ENCODE measurements around the gene PIGZ. TPM values are rescaled to one million over a fixed set of nuclear protein-coding genes. Genes with fewer than 3 reads are reported as not detected.

The PIGZ gene
- total and polyA plus RNA-seq, 2 experiments from 2014 or later: 18.0 to 32.6 TPM

GRCh38 chr3:196901768-196902167 lies 66.9 kb downstream of the PIGZ start:
- no peak for TF ChIP-seq EZH2phosphoT487 (IDR thresholded peaks at IDR 0.05; ENCODE audit: low read depth, severe bottlenecking, unreplicated experiment)
- TF ChIP-seq EZH2 (IDR thresholded peaks at IDR 0.05; ENCODE audit: borderline replicate concordance): no peak
- TF ChIP-seq CTCF (IDR thresholded peaks at IDR 0.05; ENCODE audit: poor library complexity): no peak
- Histone ChIP-seq H3K9me2 (replicated peaks; ENCODE audit: insufficient read depth) (no peaks in the 10 kb centered on the region), H3K4me1 (ENCODE audit: insufficient read depth) (no peaks in the 10 kb centered on the region), H3K4me3 (no peak overlapping the region), H2AFZ (no peak overlapping the region), H3K27ac (no peak overlapping the region), H3K27me3 (no peaks in the 10 kb centered on the region), H3K9me3 (ENCODE audit: low read depth) (no peaks in the 10 kb centered on the region), H3K36me3 (replicated peaks; ENCODE audit: insufficient read depth, low read depth) (peaks cover 9% of the 10 kb centered on the region), H4K20me1 (ENCODE audit: insufficient read depth, poor library complexity, severe bottlenecking) (no peaks in the 10 kb centered on the region), H3K4me2 (no peak overlapping the region), H3K79me2 (peaks cover 8% of the 10 kb centered on the region)
- WGBS (ENCODE audit: low lambda C conversion rate, missing lambda C conversion rate): 96% methylated on average over 1 of the region's 1 CpG
- no peak for DNase-seq (ENCODE audit: low spot score)

Other genes starting within 250 kb of the PIGZ start
- 50.9 and 51.5 TPM in 2 replicates for gene PAK2, start 229.0 kb downstream of the PIGZ start, total RNA-seq
- 25.6 and 26.5 TPM in 2 replicates for gene PAK2, start 229.0 kb downstream of the PIGZ start, polyA plus RNA-seq
- gene SENP5, start 100.9 kb downstream of the PIGZ start, total RNA-seq: 32.2 and 37.9 TPM in 2 replicates
- 11.3 and 16.8 TPM in 2 replicates for gene SENP5, start 100.9 kb downstream of the PIGZ start, polyA plus RNA-seq
- gene NCBP2, start 26.3 kb downstream of the PIGZ start, total RNA-seq: 60.2 and 78.3 TPM in 2 replicates
- 94.5 and 101 TPM in 2 replicates for gene NCBP2, start 26.3 kb downstream of the PIGZ start, polyA plus RNA-seq
- gene MELTF, start 61.0 kb upstream of the PIGZ start, total RNA-seq: 44.3 and 74.0 TPM in 2 replicates
- 121 and 137 TPM in 2 replicates for gene MELTF, start 61.0 kb upstream of the PIGZ start, polyA plus RNA-seq

Measured in hepatocyte (in vitro differentiated cells).